ENCODE results near the gene TMSB4X. TPM values are rescaled to one million over a fixed set of nuclear protein-coding genes. Genes with fewer than 3 reads are reported as not detected.
A peak's percentile ranks its signal among the peaks of the same experiment; 100 is the strongest.
"Not testable (repeated sequence)": the region's sequence is repeated elsewhere in the genome, so short reads cannot be mapped to it uniquely, and the experiment has no call there.

Gene TMSB4X
- polyA plus RNA-seq, 1 donor = 2,768 TPM

- not testable (repeated sequence) for H3K9me3 ChIP-seq (ENCODE audit: control insufficient read depth, low read depth, low read length); H3K4me1 ChIP-seq (ENCODE audit: control insufficient read depth, insufficient read depth, low read length); H3K36me3 ChIP-seq (ENCODE audit: control insufficient read depth, insufficient read depth, low read length); DNase-seq; H3K27ac ChIP-seq (ENCODE audit: low read length); H3K27me3 ChIP-seq (ENCODE audit: control insufficient read depth, insufficient read depth, low read length); H3K4me3 ChIP-seq (ENCODE audit: low read length)
- WGBS (ENCODE audit: insufficient coverage, low lambda C conversion rate) = no CpG with 5 or more reads among the region's 52 CpGs
Measured at GRCh38 chrX:12963210-12963850, 11.6 kb upstream of the TMSB4X start.

- no peak overlapping the region for H3K27ac ChIP-seq (ENCODE audit: low read length)
- no peaks in the 10 kb centered on the region for H3K36me3 ChIP-seq (ENCODE audit: control insufficient read depth, insufficient read depth, low read length)
- no peak overlapping the region for H3K4me3 ChIP-seq (ENCODE audit: low read length)
- DNase-seq = no peak
- peaks cover 2% of the 10 kb centered on the region for H3K4me1 ChIP-seq (ENCODE audit: control insufficient read depth, insufficient read depth, low read length)
- WGBS (ENCODE audit: insufficient coverage, low lambda C conversion rate) = no CpG with 5 or more reads among the region's 6 CpGs
- no peaks in the 10 kb centered on the region for H3K27me3 ChIP-seq (ENCODE audit: control insufficient read depth, insufficient read depth, low read length)
- peaks cover 8% of the 10 kb centered on the region for H3K9me3 ChIP-seq (ENCODE audit: control insufficient read depth, low read depth, low read length)
Measured at GRCh38 chrX:12965131-12965940, 9.6 kb upstream of the TMSB4X start.

DNA sequence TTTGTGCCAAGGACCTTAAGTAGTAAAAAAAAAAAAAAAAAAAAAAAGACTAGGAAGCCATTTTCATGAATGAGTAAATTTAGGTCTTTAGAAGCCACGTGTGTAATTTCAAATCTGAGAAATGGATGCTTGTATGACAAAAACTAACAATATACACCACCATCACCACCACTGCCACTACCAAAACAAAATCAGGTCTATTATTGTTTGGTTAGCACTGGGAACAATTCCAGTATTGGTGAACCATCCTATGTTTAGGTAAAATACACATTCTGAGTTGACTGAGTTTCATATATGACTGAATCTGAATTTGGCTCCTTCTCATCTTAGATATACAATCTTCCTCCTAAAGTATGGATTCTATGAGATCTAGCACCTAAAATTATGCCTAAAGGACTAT, 8.8 kb upstream of the TMSB4X start:
- WGBS (ENCODE audit: insufficient coverage, low lambda C conversion rate) = no CpG with 5 or more reads among the region's 1 CpG
- peaks cover 3% of the 10 kb centered on the region for H3K4me1 ChIP-seq (ENCODE audit: control insufficient read depth, insufficient read depth, low read length)
- no peak overlapping the region for H3K27ac ChIP-seq (ENCODE audit: low read length)
- no peaks in the 10 kb centered on the region for H3K36me3 ChIP-seq (ENCODE audit: control insufficient read depth, insufficient read depth, low read length)
- no peaks in the 10 kb centered on the region for H3K27me3 ChIP-seq (ENCODE audit: control insufficient read depth, insufficient read depth, low read length)
- no peak overlapping the region for H3K4me3 ChIP-seq (ENCODE audit: low read length)
- peaks cover 8% of the 10 kb centered on the region for H3K9me3 ChIP-seq (ENCODE audit: control insufficient read depth, low read depth, low read length)
- DNase-seq = no peak

DNA sequence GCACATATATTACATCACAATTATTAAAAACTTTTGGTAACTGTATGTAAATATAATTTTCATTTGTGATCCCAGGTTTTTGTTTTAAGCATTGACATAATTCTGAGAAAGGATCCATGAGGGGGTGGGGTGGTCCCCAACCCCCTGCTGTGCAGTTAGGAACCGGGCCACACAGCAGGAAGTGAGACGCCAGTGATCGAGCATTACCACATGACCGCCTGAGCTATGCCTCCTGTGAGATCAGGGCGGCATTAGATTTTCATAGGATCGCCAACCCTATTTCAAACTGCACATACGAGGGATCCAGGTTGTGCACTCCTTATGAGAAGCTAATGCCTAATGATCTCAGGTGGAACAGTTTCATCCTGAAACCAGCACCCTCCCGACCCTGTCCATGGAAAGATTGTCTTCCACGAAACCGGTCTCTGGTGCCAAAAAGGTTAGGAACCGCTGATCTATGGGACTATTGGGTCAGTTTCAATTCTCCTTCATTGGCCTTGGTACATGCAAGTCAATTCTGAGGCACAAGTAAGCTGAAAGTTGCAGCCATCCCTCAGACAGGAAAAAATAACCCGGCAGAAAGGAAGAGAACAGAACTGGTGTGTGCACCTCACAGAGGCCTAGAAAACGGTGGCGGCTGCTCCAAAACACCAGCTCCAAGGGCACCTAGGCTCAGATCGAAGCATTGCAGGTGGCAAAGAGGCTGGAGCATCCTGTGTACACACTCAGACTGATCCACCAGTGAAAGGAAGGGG, 7.0 kb upstream of the TMSB4X start:
- H3K27ac ChIP-seq (ENCODE audit: low read length) = no peak overlapping the region

DNA sequence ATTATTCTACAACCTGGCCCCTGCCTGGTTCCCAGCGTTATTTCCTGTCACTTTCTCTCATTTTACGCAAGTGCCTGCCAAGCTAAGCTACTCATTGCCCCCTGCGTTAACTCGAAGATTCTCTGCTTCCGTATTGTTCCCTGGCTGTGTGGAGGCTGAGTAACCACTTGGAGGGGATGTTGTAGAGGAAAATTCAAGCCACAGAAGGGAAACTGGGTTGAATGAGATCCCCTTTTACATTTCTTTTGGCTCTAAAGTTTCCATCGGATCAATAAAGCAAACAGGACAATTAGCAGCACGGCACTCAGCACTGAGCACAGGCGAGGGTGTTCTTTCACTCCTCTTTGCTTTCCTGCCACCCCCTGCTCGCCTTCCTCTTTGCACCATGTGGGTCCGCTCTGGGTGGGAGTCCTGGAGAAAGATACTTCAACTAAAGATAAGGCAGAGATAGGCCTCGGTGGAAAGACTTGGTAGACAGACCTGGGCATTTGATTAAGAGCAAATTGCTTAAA, 4.2 kb upstream of the TMSB4X start:
- WGBS (ENCODE audit: insufficient coverage, low lambda C conversion rate) = no CpG with 5 or more reads among the region's 11 CpGs

More for the DNA sequence above, 7.0 kb upstream of the TMSB4X start:
- H3K9me3 ChIP-seq (ENCODE audit: control insufficient read depth, low read depth, low read length) = no peaks in the 10 kb centered on the region
- no CpG with 5 or more reads among the region's 15 CpGs for WGBS (ENCODE audit: insufficient coverage, low lambda C conversion rate)
- no peak overlapping the region for H3K4me3 ChIP-seq (ENCODE audit: low read length)
- no peaks in the 10 kb centered on the region for H3K36me3 ChIP-seq (ENCODE audit: control insufficient read depth, insufficient read depth, low read length)
- H3K27me3 ChIP-seq (ENCODE audit: control insufficient read depth, insufficient read depth, low read length) = no peaks in the 10 kb centered on the region
- H3K4me1 ChIP-seq (ENCODE audit: control insufficient read depth, insufficient read depth, low read length) = peaks cover 3% of the 10 kb centered on the region
- no peak for DNase-seq

GRCh38 chrX:12971282-12972003, 3.5 kb upstream of the TMSB4X start:
- H3K4me1 ChIP-seq (ENCODE audit: control insufficient read depth, insufficient read depth, low read length) = peaks cover 3% of the 10 kb centered on the region
- no peak for DNase-seq
- H3K9me3 ChIP-seq (ENCODE audit: control insufficient read depth, low read depth, low read length) = no peaks in the 10 kb centered on the region
- no peaks in the 10 kb centered on the region for H3K36me3 ChIP-seq (ENCODE audit: control insufficient read depth, insufficient read depth, low read length)
- H3K27me3 ChIP-seq (ENCODE audit: control insufficient read depth, insufficient read depth, low read length) = no peaks in the 10 kb centered on the region
- H3K27ac ChIP-seq (ENCODE audit: low read length) = no peak overlapping the region
- WGBS (ENCODE audit: insufficient coverage, low lambda C conversion rate) = 100% methylated on average over 1 of the region's 12 CpGs
- H3K4me3 ChIP-seq (ENCODE audit: low read length) = no peak overlapping the region

More for the DNA sequence above, 4.2 kb upstream of the TMSB4X start:
- Histone ChIP-seq H3K9me3 (ENCODE audit: control insufficient read depth, low read depth, low read length) (no peaks in the 10 kb centered on the region), H3K36me3 (ENCODE audit: control insufficient read depth, insufficient read depth, low read length) (no peaks in the 10 kb centered on the region), H3K27me3 (ENCODE audit: control insufficient read depth, insufficient read depth, low read length) (no peaks in the 10 kb centered on the region), H3K4me1 (ENCODE audit: control insufficient read depth, insufficient read depth, low read length) (peaks cover 3% of the 10 kb centered on the region), H3K4me3 (ENCODE audit: low read length) (no peak overlapping the region), H3K27ac (ENCODE audit: low read length) (peak overlapping the region; percentile 30)
- DNase-seq = peak; percentile 42 to 72

DNA sequence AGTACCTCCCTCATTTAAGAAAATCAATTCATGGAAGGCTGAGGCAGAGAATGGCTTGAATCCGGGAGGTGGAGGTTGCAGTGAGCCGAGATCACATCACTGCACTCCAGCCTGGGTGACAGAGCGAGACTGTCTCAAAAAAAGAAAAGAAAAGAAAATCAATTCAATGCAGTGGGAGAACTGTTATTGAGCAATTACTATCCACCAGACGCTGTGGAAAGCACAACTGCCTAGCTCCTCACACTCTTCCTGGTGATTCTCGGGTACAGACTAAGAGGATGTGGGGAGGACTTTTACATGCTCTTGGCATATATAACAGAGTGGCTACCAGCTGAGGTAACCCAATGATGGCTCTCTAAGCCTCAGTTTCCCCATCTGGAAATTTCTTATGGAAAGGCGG, 2.7 kb upstream of the TMSB4X start:
- no peak overlapping the region for H3K4me3 ChIP-seq (ENCODE audit: low read length)

GRCh38 chrX:12972878-12973560, 1.9 kb upstream of the TMSB4X start:
- H3K27ac ChIP-seq (ENCODE audit: low read length) = no peak overlapping the region
- H3K27me3 ChIP-seq (ENCODE audit: control insufficient read depth, insufficient read depth, low read length) = no peaks in the 10 kb centered on the region
- WGBS (ENCODE audit: insufficient coverage, low lambda C conversion rate) = no CpG with 5 or more reads among the region's 12 CpGs
- H3K36me3 ChIP-seq (ENCODE audit: control insufficient read depth, insufficient read depth, low read length) = no peaks in the 10 kb centered on the region
- DNase-seq = peak in 1 of 2 donors; percentile 10
- no peaks in the 10 kb centered on the region for H3K9me3 ChIP-seq (ENCODE audit: control insufficient read depth, low read depth, low read length)
- peaks cover 3% of the 10 kb centered on the region for H3K4me1 ChIP-seq (ENCODE audit: control insufficient read depth, insufficient read depth, low read length)
- H3K4me3 ChIP-seq (ENCODE audit: low read length) = no peak overlapping the region

More for the DNA sequence above, 2.7 kb upstream of the TMSB4X start:
- no peak for DNase-seq
- WGBS (ENCODE audit: insufficient coverage, low lambda C conversion rate) = 100% methylated on average over 1 of the region's 6 CpGs
- no peaks in the 10 kb centered on the region for H3K9me3 ChIP-seq (ENCODE audit: control insufficient read depth, low read depth, low read length)
- H3K27me3 ChIP-seq (ENCODE audit: control insufficient read depth, insufficient read depth, low read length) = no peaks in the 10 kb centered on the region
- no peak overlapping the region for H3K27ac ChIP-seq (ENCODE audit: low read length)
- H3K36me3 ChIP-seq (ENCODE audit: control insufficient read depth, insufficient read depth, low read length) = no peaks in the 10 kb centered on the region
- H3K4me1 ChIP-seq (ENCODE audit: control insufficient read depth, insufficient read depth, low read length) = peaks cover 3% of the 10 kb centered on the region

- H3K27ac ChIP-seq (ENCODE audit: low read length) = peak overlapping the region; percentile 89
- no peaks in the 10 kb centered on the region for H3K36me3 ChIP-seq (ENCODE audit: control insufficient read depth, insufficient read depth, low read length)
- H3K4me1 ChIP-seq (ENCODE audit: control insufficient read depth, insufficient read depth, low read length) = peaks cover 3% of the 10 kb centered on the region
- H3K27me3 ChIP-seq (ENCODE audit: control insufficient read depth, insufficient read depth, low read length) = no peaks in the 10 kb centered on the region
- peak overlapping the region; percentile 80 for H3K4me3 ChIP-seq (ENCODE audit: low read length)
- peak in 1 of 2 donors; percentile 4 for DNase-seq
- H3K9me3 ChIP-seq (ENCODE audit: control insufficient read depth, low read depth, low read length) = no peaks in the 10 kb centered on the region
- whole genome bisulfite sequencing (ENCODE audit: insufficient coverage, low lambda C conversion rate) = no CpG with 5 or more reads among the region's 19 CpGs
Measured at GRCh38 chrX:12973561-12974304, 1.2 kb upstream of the TMSB4X start.

Data from large intestine (tissue), 3 donors.